ENCODE data around the gene ZNF764. TPM values are rescaled to one million over a fixed set of nuclear protein-coding genes. Genes with fewer than 3 reads are reported as not detected.

Gene ZNF764
- total RNA-seq, 1 donor: 5.3 TPM

DNA sequence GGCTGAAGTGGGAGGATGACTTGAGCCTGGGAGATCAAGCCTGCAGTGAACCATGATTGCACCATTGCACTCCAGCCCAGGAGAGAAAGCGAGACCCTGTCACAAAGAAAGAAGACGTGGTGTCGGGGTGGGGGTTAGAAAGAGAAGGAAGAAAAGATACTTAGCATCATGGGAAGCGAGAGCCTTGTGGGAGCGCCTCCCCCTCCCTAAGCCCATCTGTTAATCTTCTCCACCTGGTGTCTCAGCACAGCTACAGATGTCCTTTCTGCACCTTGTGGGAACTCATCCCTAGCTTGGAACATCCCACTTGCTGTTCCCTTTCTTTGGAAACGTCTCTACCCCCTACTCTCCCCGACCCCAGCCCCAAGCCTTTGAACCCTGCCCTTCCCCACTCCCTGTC, 7.4 kb upstream of the ZNF764 start:
- no peak for DNase-seq (ENCODE audit: low read depth)
- TF ChIP-seq, protein P1, sequence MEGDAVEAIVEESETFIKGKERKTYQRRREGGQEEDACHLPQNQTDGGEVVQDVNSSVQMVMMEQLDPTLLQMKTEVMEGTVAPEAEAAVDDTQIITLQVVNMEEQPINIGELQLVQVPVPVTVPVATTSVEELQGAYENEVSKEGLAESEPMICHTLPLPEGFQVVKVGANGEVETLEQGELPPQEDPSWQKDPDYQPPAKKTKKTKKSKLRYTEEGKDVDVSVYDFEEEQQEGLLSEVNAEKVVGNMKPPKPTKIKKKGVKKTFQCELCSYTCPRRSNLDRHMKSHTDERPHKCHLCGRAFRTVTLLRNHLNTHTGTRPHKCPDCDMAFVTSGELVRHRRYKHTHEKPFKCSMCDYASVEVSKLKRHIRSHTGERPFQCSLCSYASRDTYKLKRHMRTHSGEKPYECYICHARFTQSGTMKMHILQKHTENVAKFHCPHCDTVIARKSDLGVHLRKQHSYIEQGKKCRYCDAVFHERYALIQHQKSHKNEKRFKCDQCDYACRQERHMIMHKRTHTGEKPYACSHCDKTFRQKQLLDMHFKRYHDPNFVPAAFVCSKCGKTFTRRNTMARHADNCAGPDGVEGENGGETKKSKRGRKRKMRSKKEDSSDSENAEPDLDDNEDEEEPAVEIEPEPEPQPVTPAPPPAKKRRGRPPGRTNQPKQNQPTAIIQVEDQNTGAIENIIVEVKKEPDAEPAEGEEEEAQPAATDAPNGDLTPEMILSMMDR (IDR thresholded peaks at IDR 0.05; ENCODE audit: insufficient read depth, low read length): no peak
- H3K4me3 ChIP-seq (ENCODE audit: low read depth, low read length): no peak overlapping the region

DNA sequence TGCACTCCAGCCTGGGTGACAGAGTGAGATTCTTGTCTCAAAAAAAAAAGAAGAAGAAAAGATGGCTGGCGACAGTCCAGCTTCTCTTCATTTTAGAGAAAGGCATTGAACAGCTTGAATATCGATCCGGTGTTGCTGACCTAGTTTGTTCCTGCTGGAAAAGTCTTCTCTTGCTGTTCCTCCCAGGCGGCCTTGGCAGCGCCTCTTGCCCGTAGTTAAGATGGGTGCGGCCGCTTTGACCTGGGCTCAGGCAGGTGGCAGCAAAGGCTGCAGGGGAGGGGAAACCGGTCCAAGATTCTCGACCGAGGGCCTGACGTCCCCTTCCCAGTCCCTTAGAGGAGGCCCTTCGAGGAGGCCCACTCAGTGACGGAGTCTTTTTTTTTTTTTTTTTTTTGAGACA, 3.8 kb upstream of the ZNF764 start:
- DNase-seq (ENCODE audit: low read depth): no peak
- TF ChIP-seq, protein P1 (IDR thresholded peaks at IDR 0.05; ENCODE audit: insufficient read depth, low read length): no peak
- no peak overlapping the region for H3K4me3 ChIP-seq (ENCODE audit: low read depth, low read length)

DNA sequence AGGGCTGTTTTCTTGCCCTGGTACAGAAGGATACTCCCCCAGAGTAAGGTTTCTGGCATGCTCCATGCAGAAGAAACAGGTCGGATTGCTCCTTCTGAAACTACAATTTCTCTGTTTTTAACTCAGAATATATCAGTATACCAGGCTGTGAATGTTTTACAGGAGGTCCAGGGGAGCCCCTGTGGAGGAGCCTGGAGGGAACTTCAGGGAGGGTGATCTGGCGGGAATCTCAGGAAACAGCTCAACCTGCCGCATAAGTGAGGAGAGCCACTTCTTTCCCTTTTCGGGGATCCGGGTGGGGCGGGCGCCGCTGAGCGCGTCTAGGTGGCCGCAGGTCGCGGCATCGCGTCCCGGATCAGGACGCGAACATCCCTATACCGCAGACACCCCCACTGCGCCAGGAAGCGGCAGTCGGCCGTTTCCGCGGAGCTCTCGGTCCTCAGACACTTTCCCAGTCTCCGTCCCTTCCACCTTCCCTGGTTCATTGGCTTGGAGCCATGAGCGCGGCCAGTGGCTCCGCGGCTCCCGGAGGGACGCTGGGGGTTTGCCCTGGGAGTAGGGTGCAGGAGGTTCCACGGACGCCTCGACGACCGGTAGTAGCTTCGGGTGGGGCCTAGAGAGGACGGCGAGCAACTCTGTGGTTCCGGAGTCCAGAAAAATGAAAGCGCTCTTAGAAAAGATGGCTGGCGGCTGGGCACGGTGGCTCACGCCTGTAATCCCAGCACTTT, 3.1 kb upstream of the ZNF764 start:
- H3K4me3 ChIP-seq (ENCODE audit: low read depth, low read length): peak overlapping the region; percentile 42
- TF ChIP-seq, protein P1 (IDR thresholded peaks at IDR 0.05; ENCODE audit: insufficient read depth, low read length): no peak

DNA sequence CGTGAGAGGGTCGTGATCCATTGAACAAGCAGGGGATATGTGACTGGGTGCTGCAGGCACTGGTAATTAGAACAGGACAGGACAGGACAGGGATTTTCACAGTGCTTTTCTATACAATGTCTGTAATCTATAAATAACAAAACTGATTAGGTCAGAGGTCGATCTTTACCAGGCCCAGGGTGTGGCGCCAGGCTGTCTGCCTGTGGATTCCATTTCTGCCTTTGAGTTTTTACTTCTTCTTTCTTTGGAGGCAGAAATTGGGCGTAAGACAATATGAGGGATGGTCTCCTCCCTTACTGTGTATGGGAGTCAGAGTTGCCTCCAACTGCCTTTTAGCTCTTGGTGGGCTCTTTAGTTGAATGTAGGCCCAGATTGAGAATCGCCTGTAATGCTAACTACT, 1.5 kb upstream of the ZNF764 start:
- TF ChIP-seq, protein P1 (IDR thresholded peaks at IDR 0.05; ENCODE audit: insufficient read depth, low read length): no peak
- H3K4me3 ChIP-seq (ENCODE audit: low read depth, low read length): no peak overlapping the region
- no peak for DNase-seq (ENCODE audit: low read depth)

More for the DNA sequence above, 3.1 kb upstream of the ZNF764 start:
- no peak for DNase-seq (ENCODE audit: low read depth)

DNA sequence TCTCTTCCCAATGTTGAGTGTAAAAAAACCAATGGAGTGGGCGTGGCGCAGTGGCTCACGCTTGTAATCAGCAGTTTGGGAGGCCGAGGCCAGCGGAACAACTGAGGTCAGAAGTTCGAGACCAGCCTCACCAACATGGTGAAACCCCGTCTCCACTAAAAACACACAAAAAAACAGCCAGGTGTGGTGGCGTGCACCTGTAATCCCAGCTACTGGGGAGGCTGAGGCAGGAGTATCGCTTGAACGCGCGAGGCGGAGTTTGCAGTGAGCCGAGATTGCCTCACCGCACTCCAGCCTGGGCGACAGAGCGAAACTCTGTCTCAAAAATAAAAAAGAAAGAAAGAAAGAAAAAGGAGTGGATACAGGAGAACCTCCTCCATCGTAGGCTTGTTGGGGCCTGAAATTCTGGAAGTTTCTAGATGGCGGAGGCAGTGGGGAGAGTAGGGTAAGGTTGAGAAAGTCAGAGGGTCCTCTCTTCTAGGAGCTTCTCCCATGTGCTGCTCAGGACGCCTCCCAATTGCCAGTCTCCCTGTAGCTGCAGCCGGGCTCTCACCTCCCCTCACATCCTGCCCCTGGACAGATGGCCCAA, 709 bp upstream of the ZNF764 start:
- peak overlapping the region; percentile 55 for H3K4me3 ChIP-seq (ENCODE audit: low read depth, low read length)

DNA sequence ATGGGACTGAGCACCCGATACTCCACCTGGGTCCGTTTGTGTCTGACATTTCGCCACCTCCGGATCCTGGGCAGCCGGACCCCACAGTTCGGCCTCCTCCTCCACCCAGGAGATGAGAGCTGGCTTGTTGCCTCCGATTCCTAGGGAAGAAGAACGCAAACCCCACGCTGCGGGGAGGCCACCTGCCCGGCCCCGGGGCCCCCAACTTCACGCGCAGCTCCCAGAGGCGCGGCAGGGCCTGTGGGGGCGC, 542 bp downstream of the ZNF764 start:
- H3K4me3 ChIP-seq (ENCODE audit: low read depth, low read length): peak overlapping the region; percentile 79
- DNase-seq (ENCODE audit: low read depth): no peak
- TF ChIP-seq, protein P1 (IDR thresholded peaks at IDR 0.05; ENCODE audit: insufficient read depth, low read length): no peak

More for the DNA sequence above, 709 bp upstream of the ZNF764 start:
- TF ChIP-seq, protein P1 (IDR thresholded peaks at IDR 0.05; ENCODE audit: insufficient read depth, low read length): no peak
- DNase-seq (ENCODE audit: low read depth): no peak

DNA sequence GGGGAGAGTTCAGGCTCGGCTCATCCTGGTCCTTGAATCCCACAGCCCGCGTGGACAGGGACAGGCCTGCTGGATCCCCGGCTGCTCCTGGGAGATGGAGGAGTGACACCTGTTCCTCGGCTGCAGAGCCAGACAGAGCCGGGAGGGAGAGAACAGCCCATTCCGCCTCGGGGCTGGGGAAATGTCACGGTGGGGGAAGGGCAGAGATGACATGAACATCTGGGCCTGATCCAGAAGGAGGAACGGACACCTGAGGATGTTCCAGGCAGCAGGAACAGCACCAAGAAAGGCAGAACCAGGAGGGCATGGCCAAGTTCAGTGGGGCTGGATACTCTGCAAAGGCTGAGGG, 2.1 kb downstream of the ZNF764 start:
- DNase-seq (ENCODE audit: low read depth): no peak
- TF ChIP-seq, protein P1 (IDR thresholded peaks at IDR 0.05; ENCODE audit: insufficient read depth, low read length): no peak
- H3K4me3 ChIP-seq (ENCODE audit: low read depth, low read length): no peak overlapping the region
